ENCODE measurements around the gene CSNK2A1.

GRCh38 chr20:532530-532929, 11.1 kb downstream of the CSNK2A1 start:
- TF ChIP-seq CTCF (IDR thresholded peaks at IDR 0.05; ENCODE audit: poor library complexity, severe bottlenecking) (no peak), REST (IDR thresholded peaks at IDR 0.05; ENCODE audit: borderline replicate concordance) (no peak), POLR2AphosphoS5 (IDR thresholded peaks at IDR 0.05) (no peak)
